HG02588 (cell line): ENCODE data around the gene NECTIN1.

Experiments
- ATAC-seq: cut with Tn5 transposase; IDR thresholded peaks from one replicate; pipeline ENCODE4 v1.9.1; 2021; ENCODE audit warnings: mild to moderate bottlenecking, moderate library complexity; ENCODE audit not compliant: unreplicated experiment

The NECTIN1 gene

DNA sequence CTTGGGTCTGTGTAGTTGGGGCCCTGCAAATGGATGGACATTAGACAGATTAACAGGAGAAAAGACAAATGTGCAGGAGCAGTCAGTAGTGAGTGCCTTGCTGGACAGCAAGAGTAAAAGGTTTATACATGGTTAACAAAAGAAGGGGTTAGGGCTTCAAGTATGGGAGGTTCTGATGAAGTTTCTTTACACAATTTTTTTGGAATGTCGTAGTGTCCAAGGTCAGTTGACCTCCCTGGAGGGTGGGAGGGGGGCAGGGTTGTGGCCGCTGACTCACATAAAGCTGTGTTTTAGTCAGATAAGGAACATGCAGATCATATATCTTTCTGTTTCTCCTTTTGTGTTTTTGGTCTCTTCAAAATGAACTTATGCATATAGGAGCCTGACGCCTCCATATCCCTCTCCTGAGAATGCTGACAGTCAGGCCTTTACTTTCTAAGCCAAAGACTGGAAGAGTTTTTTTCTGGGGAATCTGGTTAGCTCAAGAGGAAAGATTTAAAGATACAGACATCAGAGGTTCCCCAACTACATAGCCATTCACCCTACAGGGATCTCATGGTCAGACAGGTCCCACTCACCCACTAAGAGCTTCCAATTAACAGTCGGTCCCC is 134.3 kb downstream of the NECTIN1 start:
- no peak for ATAC-seq

DNA sequence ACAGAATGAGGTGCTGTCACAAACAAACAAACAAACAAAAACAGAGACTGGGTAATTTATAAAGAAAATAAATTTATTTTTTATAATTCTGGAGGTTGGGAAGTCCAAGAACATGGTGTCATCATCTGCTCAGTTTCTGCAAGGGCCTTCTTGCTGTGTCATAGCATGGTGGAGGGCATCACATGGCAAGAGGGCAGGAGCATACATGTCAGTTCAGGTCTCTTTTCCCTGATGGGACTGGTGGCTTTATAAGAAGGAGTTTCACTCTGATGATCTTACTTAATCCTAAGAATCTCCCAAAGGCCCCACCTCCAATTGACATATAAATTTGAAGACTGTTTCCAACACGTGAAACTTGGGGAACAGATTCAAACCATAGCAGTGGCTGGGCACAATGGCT is 135.7 kb downstream of the NECTIN1 start:
- no peak for ATAC-seq

DNA sequence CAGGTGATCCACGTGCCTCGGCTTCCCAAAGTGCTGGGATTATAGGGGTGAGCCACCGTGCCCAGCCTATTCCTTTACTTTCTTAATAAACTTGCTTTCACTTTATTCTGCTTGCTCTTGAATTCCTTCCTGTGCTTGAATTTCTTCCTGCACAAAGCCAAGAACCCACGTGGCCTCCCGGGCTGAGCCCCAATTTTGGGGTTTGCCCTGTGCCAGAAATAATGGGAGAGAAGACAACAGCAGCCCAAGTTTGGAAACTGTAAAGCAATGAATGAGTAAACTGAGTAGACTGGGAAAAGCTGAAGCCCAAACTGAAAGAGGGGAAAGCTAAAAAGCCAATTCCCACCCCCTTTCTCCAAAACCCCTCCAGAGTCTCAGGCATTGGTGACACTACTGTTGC is 136.4 kb downstream of the NECTIN1 start:
- ATAC-seq = no peak

DNA sequence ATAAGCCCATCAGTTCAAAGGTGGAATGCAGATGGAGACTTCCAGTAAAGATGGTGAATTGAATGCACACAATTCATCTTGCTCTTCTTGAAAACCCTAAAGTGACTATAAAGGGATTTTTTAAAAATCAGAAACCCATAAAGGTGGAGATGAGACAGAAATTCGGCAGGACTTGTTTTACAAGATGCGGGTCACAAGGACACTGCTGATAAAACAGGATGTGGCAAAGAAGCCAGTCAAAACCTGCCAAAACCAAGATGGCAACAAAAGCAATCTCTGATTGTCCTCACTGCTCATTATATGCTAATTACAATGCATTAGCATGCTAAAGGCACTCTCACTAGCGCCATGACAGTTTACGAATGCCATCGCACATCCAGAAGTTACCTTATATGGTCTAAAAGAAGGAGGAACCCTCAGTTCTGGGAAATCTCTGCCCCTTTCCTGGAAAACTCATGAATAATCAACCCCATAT is 137.1 kb downstream of the NECTIN1 start:
- no peak for ATAC-seq

DNA sequence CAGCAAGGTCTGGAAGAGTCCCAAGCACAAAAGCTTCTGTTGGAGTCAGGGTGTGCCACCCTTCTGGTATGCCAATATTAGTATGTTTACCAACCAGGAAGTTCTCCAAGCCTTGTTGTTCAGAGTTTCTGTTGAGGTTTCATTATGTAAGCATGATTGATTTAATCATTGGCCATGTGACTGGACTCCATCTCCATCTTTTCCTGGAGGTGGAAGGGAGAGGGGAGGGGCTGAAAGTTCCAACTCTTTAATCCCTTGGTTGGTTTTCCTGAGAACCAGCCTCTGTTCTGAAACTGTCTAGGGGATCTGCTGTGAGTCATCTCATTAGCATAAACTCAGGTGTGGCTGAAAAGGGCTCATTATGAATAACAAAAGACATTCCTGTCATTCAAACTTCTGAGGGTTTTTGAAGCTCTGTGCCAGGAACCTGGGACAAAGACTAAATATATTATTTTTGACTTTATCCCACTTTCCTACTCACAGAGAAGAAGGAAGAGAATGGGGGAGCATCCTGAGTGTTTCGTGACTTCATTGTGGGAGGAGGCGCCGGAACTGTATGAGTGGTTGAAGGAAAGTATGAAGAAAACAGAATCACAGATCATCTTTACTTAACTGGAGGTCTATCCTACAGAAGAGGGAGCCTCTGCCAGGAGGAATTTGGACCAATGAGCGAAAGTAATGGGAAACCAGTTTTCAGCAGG is 138.2 kb downstream of the NECTIN1 start:
- no peak for ATAC-seq

DNA sequence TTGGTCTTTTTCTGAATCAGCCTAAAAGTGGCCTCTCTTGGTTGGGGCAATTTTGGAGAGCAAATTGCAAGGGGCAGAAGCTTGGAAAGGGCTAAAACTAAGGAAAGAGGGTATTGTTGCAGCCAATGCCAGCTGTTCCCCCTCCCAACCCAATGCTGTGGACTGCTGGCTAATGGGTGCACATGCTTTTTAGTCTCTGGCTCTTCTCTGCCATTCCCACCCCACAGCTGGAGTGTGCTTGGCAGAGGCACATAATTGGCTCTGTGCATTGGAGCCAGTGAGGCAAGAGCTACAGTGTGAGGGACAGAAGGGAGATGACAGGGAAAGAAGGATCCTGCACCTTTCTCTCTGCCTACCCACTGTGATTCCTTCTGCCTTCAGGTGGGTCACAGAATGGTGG is 140.0 kb downstream of the NECTIN1 start:
- no peak for ATAC-seq
